ENCODE measurements around the gene TOM1L1. TPM values are rescaled to one million over a fixed set of nuclear protein-coding genes. Genes with fewer than 3 reads are reported as not detected.
"Not testable (repeated sequence)": the region's sequence is repeated elsewhere in the genome, so short reads cannot be mapped to it uniquely, and the experiment has no call there.

Gene TOM1L1
- polyA plus RNA-seq (2013, experiment 1 of 2; ENCODE audit: insufficient read length), result 16.4 TPM
- 18.6 TPM for polyA plus RNA-seq (2013, experiment 2 of 2; ENCODE audit: insufficient read length)

- peak; percentile 72 for DNase-seq
Observed at GRCh38 chr17:54900457-54901229, at the start of gene TOM1L1. TSS of gene TOM1L1 (plus strand) at chr17:54900852. CDS start at chr17:54900866, 14 bp downstream.

DNA sequence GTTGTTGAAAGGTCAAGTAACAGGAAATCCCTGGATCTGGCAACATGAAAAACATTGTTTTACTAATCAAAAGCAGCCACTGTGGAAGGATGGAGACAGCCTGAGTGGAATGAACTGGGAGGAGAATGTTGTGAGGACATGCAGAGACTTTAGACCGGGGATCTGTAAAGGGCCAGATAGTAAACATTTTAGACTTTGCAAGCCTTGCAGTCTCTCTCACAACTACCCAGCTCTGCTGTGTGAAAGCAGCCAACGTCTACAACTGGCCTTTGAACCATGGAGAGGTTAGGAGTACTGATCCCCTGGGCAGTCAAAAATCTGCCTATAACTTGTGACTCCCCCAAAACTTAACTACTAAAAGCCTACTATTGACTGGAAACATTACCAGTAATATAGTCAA is 41.5 kb upstream of the TOM1L1 start:
- DNase-seq, result no peak

DNA sequence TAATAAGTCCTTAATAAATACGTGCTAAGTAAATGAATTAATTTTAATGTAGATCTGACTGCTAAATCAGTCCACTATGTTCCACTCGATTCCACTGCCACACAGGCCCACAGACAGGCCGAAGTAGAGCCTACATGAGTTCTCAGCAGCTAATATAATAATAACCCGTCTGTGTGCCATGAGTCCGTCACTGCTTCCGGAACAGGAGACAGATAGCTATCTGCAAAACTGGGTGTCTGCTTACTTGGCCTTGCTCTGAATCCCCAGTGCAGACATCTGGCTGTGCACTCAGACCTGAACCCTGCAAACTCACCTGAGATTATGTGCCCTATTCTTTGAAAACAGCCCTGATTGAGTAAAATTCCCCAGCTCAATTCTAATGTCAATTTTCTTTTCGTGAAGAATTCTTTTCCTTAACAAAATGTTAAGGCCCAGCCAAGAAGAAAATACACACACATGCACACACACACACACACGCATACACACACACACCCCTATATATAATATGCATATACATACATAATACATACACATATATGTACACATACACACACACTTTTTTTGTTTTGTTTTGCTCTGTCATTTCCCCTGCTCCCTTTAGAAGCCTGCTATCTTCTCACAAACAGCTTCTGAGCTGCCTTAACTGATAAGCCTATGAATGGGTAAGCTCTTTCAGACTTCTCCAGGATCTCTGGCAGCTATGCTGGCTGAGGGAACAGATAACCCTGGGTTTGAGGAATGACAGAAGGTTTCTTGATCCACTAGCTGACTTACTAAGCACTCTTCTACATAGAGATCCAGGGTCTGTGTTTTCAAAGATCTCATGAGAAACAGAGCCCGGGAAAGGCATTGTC is 39.8 kb upstream of the TOM1L1 start:
- no peak for DNase-seq

- no peak for DNase-seq
Observed at GRCh38 chr17:54861471-54861983, 39.1 kb upstream of the TOM1L1 start.

DNA sequence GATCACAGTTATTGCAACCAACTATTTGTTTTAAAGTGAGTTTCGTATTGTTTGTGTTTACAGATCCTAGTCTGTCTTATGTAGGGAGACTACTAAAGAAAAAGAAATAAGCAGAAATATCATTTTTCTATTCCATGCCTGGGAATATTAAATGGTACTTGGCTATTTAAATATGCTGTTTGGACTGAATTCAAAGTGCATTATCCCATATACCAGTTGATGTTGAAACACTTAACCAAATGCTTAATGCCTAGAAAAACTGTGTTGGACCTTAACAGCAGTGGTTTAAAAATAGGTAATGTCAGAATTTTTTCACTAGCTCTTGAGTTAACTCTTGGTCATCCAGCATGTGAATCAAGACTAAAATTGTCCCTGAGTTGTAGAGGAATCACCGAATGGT is 37.5 kb upstream of the TOM1L1 start:
- DNase-seq, result no peak

- no peak for DNase-seq
Observed at GRCh38 chr17:54864070-54864469, 36.6 kb upstream of the TOM1L1 start.

GRCh38 chr17:54864636-54865356 is 35.9 kb upstream of the TOM1L1 start:
- no peak for DNase-seq

DNA sequence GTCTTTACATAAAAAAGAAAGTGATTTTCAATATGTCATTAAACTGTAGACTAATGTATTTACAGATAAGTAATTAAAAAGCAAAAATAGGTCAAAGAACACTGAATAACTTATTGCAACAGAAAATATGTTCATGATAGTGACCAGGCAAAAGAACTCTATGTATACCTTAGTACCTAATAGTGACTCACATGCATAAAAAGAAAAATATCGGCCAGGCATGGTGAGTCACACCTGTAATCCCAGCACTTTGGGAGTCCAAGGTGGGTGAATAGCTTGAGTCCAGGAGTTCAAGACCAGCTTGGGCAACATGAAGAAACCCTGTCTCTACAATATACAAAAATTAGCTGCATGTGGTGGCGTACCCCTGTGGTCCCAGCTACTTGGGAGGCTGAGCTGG is 33.0 kb upstream of the TOM1L1 start:
- no peak for DNase-seq

DNA sequence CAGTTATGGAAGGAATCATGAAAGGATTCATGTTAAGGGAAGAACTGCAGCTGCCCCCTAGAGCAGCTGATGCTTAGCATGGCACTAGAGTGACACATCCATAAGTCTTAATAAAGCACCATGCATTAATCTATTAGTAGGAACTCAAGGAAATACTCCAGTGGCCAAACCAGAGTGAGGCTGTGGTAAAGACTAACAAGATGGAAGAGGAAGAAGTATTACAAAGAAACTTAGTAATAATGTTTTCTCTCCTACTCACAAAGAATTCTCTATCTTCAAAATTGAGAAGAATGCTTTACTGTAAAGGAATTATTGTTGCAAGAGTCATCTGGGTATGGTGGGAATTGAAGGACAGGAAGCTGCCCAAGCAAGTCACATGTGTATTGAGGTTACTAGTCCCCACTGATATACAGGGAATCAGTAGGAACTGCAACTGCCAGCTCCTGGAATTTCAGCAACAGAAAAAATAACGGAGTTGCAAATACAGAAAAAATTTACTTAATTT is 29.9 kb upstream of the TOM1L1 start:
- peak; percentile 0 for DNase-seq

- not testable (repeated sequence) for DNase-seq
Observed at GRCh38 chr17:54875906-54876305, 24.7 kb upstream of the TOM1L1 start.

DNA sequence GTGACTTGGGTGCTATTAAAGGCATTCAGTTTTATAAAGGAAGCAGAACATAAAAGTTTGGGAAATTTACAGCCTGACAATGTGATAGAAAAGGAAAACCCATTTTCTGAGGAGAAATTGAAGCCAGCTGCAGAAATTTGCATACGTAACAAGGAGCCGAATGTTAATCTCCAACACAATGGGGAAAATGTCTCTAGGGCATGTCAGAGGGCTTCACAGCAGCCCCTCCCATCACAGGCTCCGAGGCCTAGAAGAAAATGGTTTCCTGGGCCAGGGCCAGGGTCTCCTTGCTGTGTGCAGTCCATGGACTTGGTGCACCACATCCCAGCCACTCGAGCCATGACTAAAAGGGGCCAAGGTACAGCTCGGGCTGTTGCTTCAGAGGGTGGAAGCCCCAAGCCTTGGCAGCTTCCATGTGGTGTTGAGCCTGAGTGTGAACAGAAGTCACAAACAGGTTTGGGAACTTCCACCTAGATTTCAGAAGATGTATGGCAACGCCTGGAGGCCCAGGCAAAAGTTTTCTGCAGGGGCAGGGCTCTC is 23.9 kb upstream of the TOM1L1 start:
- DNase-seq, result no peak

DNA sequence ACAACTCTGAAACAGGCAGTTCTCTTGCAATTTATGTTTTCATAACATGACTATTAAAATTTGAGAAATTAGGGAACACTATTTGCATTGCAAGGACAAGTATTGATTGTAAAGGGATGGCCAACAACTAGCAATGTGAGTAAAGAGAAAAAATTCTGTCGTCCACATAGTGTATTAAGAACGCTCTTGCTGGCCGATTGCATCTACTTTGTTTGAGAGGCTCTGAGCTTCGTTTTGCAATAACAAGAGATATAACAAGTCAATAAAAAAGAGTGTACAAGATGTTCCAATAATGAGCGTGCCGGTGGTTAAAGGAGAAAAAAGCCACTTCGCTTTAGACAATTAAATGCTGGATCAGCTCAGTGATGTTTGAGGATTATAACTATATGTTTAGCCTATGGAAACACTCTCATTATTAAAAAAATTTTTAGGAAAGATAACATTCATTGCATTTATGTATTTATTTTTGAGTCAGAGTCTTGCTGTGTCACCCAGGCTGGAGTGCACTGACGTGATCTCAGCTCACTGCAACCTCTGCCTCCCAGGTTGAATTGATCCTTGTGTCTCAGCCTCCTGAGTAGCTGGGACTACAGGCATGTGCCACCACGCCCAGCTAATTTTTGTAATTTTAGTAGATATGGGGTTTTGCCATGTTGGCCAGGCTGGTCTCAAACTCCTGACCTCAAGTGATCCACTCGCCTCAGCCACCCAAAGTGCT is 19.2 kb upstream of the TOM1L1 start:
- no peak for DNase-seq

DNA sequence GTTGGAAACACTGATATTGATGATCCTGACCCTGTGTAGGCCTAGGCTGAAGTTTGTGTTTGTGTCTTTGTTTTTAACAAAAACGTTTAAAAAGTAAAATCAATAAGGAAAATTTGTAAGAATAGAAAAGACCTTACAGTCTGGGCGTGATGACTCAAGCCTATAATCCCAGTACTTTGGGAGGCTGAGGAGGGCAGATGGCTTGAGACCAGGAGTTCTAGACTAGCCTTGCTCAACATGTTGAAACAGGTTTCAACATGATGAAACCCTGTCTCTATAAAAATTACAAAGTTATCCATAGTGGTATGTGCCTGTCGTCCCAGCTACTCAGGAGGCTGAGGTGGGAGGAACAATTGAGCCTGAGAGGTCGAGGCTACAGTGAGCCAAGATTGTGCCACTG is 18.3 kb upstream of the TOM1L1 start:
- no peak for DNase-seq

DNA sequence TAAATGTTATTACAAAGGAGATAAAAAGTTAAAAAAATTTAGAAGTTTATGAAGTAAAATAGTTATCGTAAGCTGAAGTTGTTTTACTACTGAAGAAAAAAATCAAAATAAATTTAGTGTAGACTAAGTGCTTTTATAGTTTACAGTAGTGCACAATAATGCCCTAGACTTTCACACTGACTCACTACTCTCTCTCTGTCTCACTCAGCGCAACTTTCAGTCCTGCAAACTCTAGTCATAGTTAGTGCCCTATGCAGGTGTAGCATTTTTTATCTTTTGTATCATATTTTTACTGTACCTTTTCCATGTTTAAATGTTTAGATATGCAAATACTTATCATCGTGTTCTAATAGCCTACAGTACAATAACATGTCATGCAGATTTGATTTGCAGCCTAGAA is 17.7 kb upstream of the TOM1L1 start:
- DNase-seq, result no peak

DNA sequence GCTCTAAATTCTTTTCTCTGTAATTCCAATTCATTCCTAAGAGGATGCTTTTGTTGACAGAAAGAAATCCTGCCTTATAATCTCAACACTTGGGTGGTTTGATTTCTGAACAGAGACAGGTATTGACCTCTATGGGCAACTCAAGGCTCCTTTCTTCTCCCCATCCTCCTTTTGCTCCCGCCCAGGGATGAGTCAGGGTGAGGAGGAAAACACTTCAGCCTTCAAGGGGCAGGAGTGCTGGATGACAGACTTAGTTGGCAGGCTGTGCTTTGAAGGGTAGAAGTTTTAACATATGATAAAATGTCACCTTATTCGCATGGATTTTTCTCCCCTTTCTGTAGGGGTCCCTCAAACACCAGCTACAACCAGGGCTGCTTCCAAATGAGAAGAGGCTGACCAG is 16.7 kb upstream of the TOM1L1 start:
- no peak for DNase-seq

- no peak for DNase-seq
Observed at GRCh38 chr17:54887787-54888186, 12.9 kb upstream of the TOM1L1 start.

GRCh38 chr17:54888254-54888653 is 12.4 kb upstream of the TOM1L1 start:
- DNase-seq, result no peak

- DNase-seq, result no peak
Observed at GRCh38 chr17:54888981-54889380, 11.7 kb upstream of the TOM1L1 start.

- DNase-seq, result peak; percentile 68
Observed at GRCh38 chr17:54891176-54891821, 9.4 kb upstream of the TOM1L1 start.

- no peak for DNase-seq
Observed at GRCh38 chr17:54892360-54892759, 8.3 kb upstream of the TOM1L1 start.

DNA sequence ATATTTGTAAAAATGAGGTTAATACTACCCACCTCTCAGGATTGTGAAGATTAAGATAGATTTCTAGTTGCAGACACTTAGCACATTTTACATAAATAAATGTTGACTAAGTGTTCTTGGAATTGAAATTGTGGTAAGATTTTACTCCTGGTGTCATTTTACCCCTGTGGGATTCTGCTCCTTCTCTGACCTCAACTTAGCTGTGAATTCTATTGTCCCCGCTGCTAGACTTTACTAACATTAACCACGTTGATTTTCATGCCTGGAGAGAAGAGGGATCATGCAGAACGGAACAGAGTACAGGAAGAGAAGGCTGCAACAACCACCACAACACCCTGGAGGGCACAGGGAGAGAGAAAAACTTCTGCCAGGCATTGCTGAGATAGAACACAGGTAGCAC is 2.1 kb upstream of the TOM1L1 start:
- peak; percentile 31 for DNase-seq
